GM12864 (cell line): Measurements from ENCODE around the gene SLC6A4.
A peak's percentile ranks its signal among the peaks of the same experiment; 100 is the strongest.

Source experiments
- DNase-seq: peaks from one replicate; pipeline ENCODE4 v3.0.0-alpha.2; 2011; ENCODE audit warnings: low read depth
- H3K4me3 ChIP-seq: 2 replicates; pipeline ENCODE4 v1.5.1; 2011; ENCODE audit warnings: mild to moderate bottlenecking, low read depth, low read length, control low read depth
- CTCF ChIP-seq: IDR thresholded peaks from 2 replicates; pipeline ENCODE4 v1.5.1; 2011; ENCODE audit warnings: low read depth, mild to moderate bottlenecking, moderate library complexity, low read length, control low read depth, inconsistent platforms; ENCODE audit errors: missing control alignments

The SLC6A4 gene

GRCh38 chr17:30239089-30239462 is 3.6 kb upstream of the SLC6A4 start:
- no peak overlapping the region for H3K4me3 ChIP-seq
- no peak for DNase-seq
- TF ChIP-seq CTCF: no peak

- no peak for DNase-seq
- H3K4me3 ChIP-seq: no peak overlapping the region
- TF ChIP-seq CTCF: no peak
Observed at GRCh38 chr17:30238387-30239088, 3.0 kb upstream of the SLC6A4 start.

- H3K4me3 ChIP-seq: no peak overlapping the region
- no peak for TF ChIP-seq CTCF
- no peak for DNase-seq
Observed at GRCh38 chr17:30238003-30238344, 2.5 kb upstream of the SLC6A4 start.

GRCh38 chr17:30237296-30238002 is 2.0 kb upstream of the SLC6A4 start:
- no peak overlapping the region for H3K4me3 ChIP-seq
- no peak for DNase-seq
- TF ChIP-seq CTCF: no peak

GRCh38 chr17:30236766-30237165 is 1.3 kb upstream of the SLC6A4 start:
- no peak for DNase-seq
- TF ChIP-seq CTCF: peak; percentile 54
- no peak overlapping the region; the same call in 1 of the 2 replicates for H3K4me3 ChIP-seq

GRCh38 chr17:30236297-30236624 is 764 bp upstream of the SLC6A4 start:
- peak overlapping the region; percentile 51; the same call in 1 of the 2 replicates for H3K4me3 ChIP-seq
- DNase-seq: no peak
- TF ChIP-seq CTCF: no peak

- H3K4me3 ChIP-seq: peak overlapping the region; percentile 51
- TF ChIP-seq CTCF: no peak
- DNase-seq: peak; percentile 31
Observed at GRCh38 chr17:30234964-30235363, 533 bp downstream of the SLC6A4 start.
